Neural progenitor cell (in vitro differentiated cells): ENCODE data around the gene FAM185A.
"Not testable (repeated sequence)": the region's sequence is repeated elsewhere in the genome, so short reads cannot be mapped to it uniquely, and the experiment has no call there.

ENCODE experiments used
- CTCF ChIP-seq: fragments of 200-600 bp; sonication (generic); IDR thresholded peaks from 2 replicates; pipeline ENCODE4 v1.5.1; 2017; ENCODE audit warnings: antibody characterized with exemption, mild to moderate bottlenecking
- EZH2phosphoT487 ChIP-seq: fragments of 200-600 bp; sonication (generic); IDR thresholded peaks from 2 replicates; pipeline ENCODE4 v1.6.1; 2017; ENCODE audit warnings: antibody characterized with exemption

- peak; percentile 44 for TF ChIP-seq CTCF
- TF ChIP-seq EZH2phosphoT487: not testable (repeated sequence)
Observed at GRCh38 chr7:102758227-102758626, 9.4 kb downstream of the FAM185A start.
